Karpas-422 (cell line): Measurements from ENCODE around the gene LINGO1. TPM values are rescaled to one million over a fixed set of nuclear protein-coding genes. Genes with fewer than 3 reads are reported as not detected.

Source experiments
- DNase-seq: peaks from one replicate; pipeline ENCODE4 v3.0.0-alpha.2; 2015
- H2AFZ ChIP-seq: fragments of 200-600 bp; sonication (generic); 2 replicates; pipeline ENCODE4 v1.6.1; 2014; ENCODE audit warnings: antibody characterized with exemption, low read length, mixed read lengths
- H3K27ac ChIP-seq: fragments of 200-600 bp; sonication (generic); 2 replicates; pipeline ENCODE4 v1.5.1; 2014; ENCODE audit warnings: mild to moderate bottlenecking, low read length, moderate library complexity
- H3K27me3 ChIP-seq: fragments of 200-600 bp; sonication (generic); 2 replicates; pipeline ENCODE4 v1.6.1; 2014; ENCODE audit warnings: low read length, mixed read lengths
- H3K36me3 ChIP-seq: fragments of 200-600 bp; sonication (generic); 2 replicates; pipeline ENCODE4 v1.6.1; 2014; ENCODE audit warnings: low read length, mixed read lengths; ENCODE audit not compliant: insufficient read depth
- H3K4me1 ChIP-seq: fragments of 200-600 bp; sonication (generic); 2 replicates; pipeline ENCODE4 v1.6.1; 2014; ENCODE audit warnings: mild to moderate bottlenecking, low read length, mixed read lengths
- H3K4me2 ChIP-seq: fragments of 200-600 bp; sonication (generic); 2 replicates; pipeline ENCODE4 v1.6.1; 2014; ENCODE audit warnings: low read length, low read depth, mild to moderate bottlenecking; ENCODE audit not compliant: poor library complexity, severe bottlenecking
- H3K4me3 ChIP-seq: fragments of 200-600 bp; sonication (generic); 2 replicates; pipeline ENCODE4 v1.5.1; 2014; ENCODE audit warnings: mild to moderate bottlenecking, antibody characterized with exemption, low read length, mixed read lengths
- H3K79me2 ChIP-seq: fragments of 200-600 bp; sonication (generic); 2 replicates; pipeline ENCODE4 v1.6.1; 2014; ENCODE audit warnings: mild to moderate bottlenecking, low read length, mixed read lengths
- H3K9ac ChIP-seq: fragments of 200-600 bp; sonication (generic); 2 replicates; pipeline ENCODE4 v1.6.0; 2014; ENCODE audit warnings: low read length
- H3K9me2 ChIP-seq: fragments of 200-600 bp; sonication (generic), shearing (Covaris generic); replicated peaks from 2 replicates; pipeline ENCODE4 v1.6.0; 2014; ENCODE audit warnings: mild to moderate bottlenecking, low read length, moderate library complexity; ENCODE audit not compliant: insufficient read depth
- H3K9me3 ChIP-seq: fragments of 300-700, 200-600 bp; sonication (generic); 2 replicates; pipeline ENCODE4 v1.6.1; 2014; ENCODE audit warnings: low read length, mixed read lengths
- H4K20me1 ChIP-seq: fragments of 200-600 bp; sonication (generic); 2 replicates; pipeline ENCODE4 v1.6.1; 2014; ENCODE audit warnings: mild to moderate bottlenecking, antibody characterized with exemption, low read length, low read depth; ENCODE audit not compliant: insufficient read depth
- total RNA-seq: library from RNA; depleted of rRNA; stranded (reverse); fragments of >200 nt; shearing (Covaris generic); gene quantifications from 2 replicates; pipeline ENCODE4 v1.2.3, GENCODE V29; 2014; ENCODE audit warnings: low replicate concordance

Gene LINGO1
- total RNA-seq, 1 experiment from 2014 or later = not detected

DNA sequence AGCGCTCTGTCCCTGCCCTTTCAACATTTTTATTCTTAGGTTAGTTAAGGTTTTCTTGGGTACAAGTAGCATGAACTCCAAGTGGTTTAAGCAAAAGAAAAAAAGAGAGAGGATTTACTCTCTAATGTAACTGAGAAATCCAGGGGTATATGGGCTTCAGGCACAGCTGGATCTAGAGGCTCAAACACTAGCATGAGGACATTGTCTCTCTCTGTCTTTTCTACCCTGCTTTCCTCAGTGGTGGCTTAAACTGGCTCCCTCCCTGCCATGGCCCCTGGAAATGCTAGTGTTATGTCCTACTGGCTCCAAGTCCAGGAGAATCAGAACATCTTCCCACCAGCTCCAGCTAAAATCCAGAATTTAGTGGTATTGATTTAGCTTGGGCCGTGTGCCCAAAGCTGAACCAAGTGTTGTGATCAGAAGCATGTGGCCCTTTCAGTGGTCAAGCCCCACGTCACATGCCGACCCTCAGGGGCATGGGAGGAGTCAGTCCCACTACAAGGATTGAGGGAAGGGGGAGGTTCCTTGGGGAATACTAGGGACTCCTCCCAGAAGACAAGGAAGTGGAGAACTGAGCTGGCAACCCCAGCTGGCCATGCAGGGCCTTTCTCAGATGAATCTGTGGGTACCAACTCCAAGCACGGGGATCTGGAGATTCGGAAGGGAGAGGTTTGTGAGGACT, 58.0 kb downstream of the LINGO1 start:
- H2AFZ ChIP-seq = no peak overlapping the region
- H3K9ac ChIP-seq = no peak overlapping the region
- no peak for DNase-seq
- H3K27ac ChIP-seq = no peak overlapping the region
- H3K4me2 ChIP-seq = no peak overlapping the region
- peaks cover 4% of the 10 kb centered on the region; the same call in 1 of the 2 replicates for H3K4me1 ChIP-seq
- H4K20me1 ChIP-seq = 0 out of 2 replicates have a peak, but pooled peaks cover 4% of the 10 kb centered on the region
- H3K27me3 ChIP-seq = no peaks in the 10 kb centered on the region; the same call in 1 of the 2 replicates
- H3K4me3 ChIP-seq = no peak overlapping the region
- H3K79me2 ChIP-seq = no peaks in the 10 kb centered on the region
- H3K9me2 ChIP-seq = no peaks in the 10 kb centered on the region
- no peaks in the 10 kb centered on the region for H3K36me3 ChIP-seq
- H3K9me3 ChIP-seq = no peaks in the 10 kb centered on the region

DNA sequence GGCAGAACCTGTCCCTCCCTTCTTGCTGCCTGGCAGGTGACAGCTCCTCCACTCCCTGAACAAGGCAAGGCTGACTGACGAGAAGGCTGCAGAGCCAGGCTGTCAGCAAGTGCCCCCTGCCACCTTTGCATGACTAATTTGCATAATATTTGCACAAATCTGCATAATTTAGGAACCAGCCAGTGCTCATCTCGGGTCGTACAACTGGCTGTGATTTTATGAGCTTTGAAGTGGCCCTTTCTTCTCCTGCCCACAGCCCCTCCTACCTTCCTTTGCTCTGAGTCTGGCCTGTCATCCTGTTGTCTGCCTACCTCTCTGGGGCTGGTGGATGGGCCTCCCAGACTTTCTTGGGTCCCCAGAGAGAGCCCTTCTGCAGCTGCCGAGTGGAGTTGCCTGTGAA, 58.9 kb downstream of the LINGO1 start:
- no peaks in the 10 kb centered on the region for H3K9me2 ChIP-seq
- no peak overlapping the region for H3K4me2 ChIP-seq
- no peaks in the 10 kb centered on the region; the same call in 1 of the 2 replicates for H3K27me3 ChIP-seq
- no peak overlapping the region for H3K9ac ChIP-seq
- H3K4me1 ChIP-seq = peaks cover 4% of the 10 kb centered on the region; the same call in 1 of the 2 replicates
- H3K27ac ChIP-seq = no peak overlapping the region
- no peaks in the 10 kb centered on the region for H3K9me3 ChIP-seq
- DNase-seq = no peak
- H2AFZ ChIP-seq = no peak overlapping the region
- H4K20me1 ChIP-seq = 0 out of 2 replicates have a peak, but pooled peaks cover 4% of the 10 kb centered on the region
- H3K4me3 ChIP-seq = no peak overlapping the region
- H3K79me2 ChIP-seq = no peaks in the 10 kb centered on the region
- no peaks in the 10 kb centered on the region for H3K36me3 ChIP-seq

- DNase-seq = no peak
- Histone ChIP-seq H3K27me3 (no peaks in the 10 kb centered on the region; the same call in 1 of the 2 replicates), H3K79me2 (no peaks in the 10 kb centered on the region), H3K4me1 (peaks cover 4% of the 10 kb centered on the region; the same call in 1 of the 2 replicates), H3K9me3 (no peaks in the 10 kb centered on the region), H3K9me2 (no peaks in the 10 kb centered on the region), H3K4me2 (no peak overlapping the region), H3K27ac (no peak overlapping the region), H4K20me1 (0 out of 2 replicates have a peak, but pooled peaks cover 4% of the 10 kb centered on the region), H3K36me3 (no peaks in the 10 kb centered on the region), H2AFZ (no peak overlapping the region), H3K4me3 (no peak overlapping the region), H3K9ac (no peak overlapping the region)
Observed at GRCh38 chr15:77572186-77572585, 60.5 kb downstream of the LINGO1 start.

DNA sequence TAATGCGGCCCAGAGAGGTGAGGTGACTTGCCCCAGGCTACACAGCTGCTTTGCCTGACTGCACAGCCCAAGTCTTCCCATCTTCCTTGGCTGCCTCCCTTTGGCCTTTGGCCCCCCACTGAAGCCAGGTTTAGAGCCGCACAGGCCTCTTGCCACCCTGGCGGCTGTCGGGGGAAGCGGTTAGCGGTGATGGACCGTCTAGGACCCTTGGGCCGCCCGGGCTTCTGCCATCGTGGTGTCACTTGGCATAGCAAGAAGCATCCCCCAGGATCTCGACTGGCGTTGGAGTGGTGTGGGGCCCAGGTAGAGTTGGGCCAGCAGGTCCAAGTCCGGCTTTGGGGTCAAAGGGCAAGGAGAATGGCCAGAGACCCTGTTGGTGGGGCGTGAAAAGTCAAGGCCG, 61.0 kb downstream of the LINGO1 start:
- H3K79me2 ChIP-seq = no peaks in the 10 kb centered on the region
- H3K4me3 ChIP-seq = no peak overlapping the region
- H3K9me2 ChIP-seq = no peaks in the 10 kb centered on the region
- H3K27ac ChIP-seq = no peak overlapping the region
- H3K27me3 ChIP-seq = no peaks in the 10 kb centered on the region; the same call in 1 of the 2 replicates
- no peak overlapping the region for H3K9ac ChIP-seq
- no peaks in the 10 kb centered on the region for H3K36me3 ChIP-seq
- no peak overlapping the region for H3K4me2 ChIP-seq
- DNase-seq = no peak
- peaks cover 4% of the 10 kb centered on the region; the same call in 1 of the 2 replicates for H3K4me1 ChIP-seq
- H2AFZ ChIP-seq = no peak overlapping the region
- H3K9me3 ChIP-seq = no peaks in the 10 kb centered on the region
- H4K20me1 ChIP-seq = 0 out of 2 replicates have a peak, but pooled peaks cover 4% of the 10 kb centered on the region

DNA sequence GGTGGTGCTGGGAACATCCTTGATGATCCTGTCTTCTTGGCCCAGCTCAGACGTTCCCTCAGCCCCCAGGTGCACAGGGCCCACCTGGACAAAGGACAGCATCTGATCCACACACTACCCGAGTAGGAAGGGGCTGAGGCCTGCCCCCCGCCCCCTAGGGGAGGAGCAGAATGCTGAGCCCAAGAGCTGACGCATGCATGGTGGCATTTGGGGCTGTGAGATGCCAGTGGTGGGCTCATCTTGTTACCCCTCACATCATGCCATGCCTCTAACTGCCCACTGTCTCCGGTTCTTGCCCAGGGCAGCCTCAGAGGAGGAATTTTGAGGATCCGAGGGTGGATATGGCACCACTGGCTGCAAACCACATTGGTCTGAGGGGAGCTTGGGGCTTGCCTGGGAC, 61.5 kb downstream of the LINGO1 start:
- DNase-seq = no peak
- Histone ChIP-seq H3K4me3 (no peak overlapping the region), H3K9me3 (no peaks in the 10 kb centered on the region), H3K4me1 (peaks cover 4% of the 10 kb centered on the region; the same call in 1 of the 2 replicates), H3K4me2 (no peak overlapping the region), H3K27me3 (no peaks in the 10 kb centered on the region), H3K9me2 (no peaks in the 10 kb centered on the region), H3K27ac (no peak overlapping the region), H3K36me3 (no peaks in the 10 kb centered on the region), H4K20me1 (0 out of 2 replicates have a peak, but pooled peaks cover 4% of the 10 kb centered on the region), H2AFZ (no peak overlapping the region), H3K9ac (no peak overlapping the region), H3K79me2 (no peaks in the 10 kb centered on the region)

DNA sequence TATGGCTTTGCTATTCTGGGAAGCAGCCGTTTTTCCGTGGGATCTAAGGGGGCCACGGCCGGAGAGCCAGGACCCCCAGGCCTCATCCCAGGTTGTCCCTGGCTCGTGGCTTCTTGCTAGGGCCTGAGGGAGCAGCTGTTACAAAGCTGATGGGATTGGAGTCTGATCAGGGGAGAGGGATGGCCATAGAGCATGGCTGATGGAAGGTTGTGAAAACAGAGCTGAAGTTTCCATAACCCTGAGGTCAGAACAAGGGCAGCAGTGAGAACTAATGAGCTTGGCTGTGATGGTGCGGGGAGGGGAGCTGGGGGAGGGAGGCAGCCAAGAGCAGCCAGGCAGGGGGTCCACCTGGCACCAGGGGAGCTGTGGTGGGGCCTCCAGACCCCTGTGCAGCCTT, 63.0 kb downstream of the LINGO1 start:
- Histone ChIP-seq H3K36me3 (no peaks in the 10 kb centered on the region), H3K27me3 (no peaks in the 10 kb centered on the region), H3K9me3 (no peaks in the 10 kb centered on the region), H3K9me2 (no peaks in the 10 kb centered on the region), H3K79me2 (no peaks in the 10 kb centered on the region), H3K4me1 (peaks cover 4% of the 10 kb centered on the region; the same call in 1 of the 2 replicates), H2AFZ (no peak overlapping the region), H3K9ac (no peak overlapping the region), H3K4me3 (no peak overlapping the region), H4K20me1 (0 out of 2 replicates have a peak, but pooled peaks cover 4% of the 10 kb centered on the region), H3K27ac (no peak overlapping the region), H3K4me2 (no peak overlapping the region)
- no peak for DNase-seq

DNA sequence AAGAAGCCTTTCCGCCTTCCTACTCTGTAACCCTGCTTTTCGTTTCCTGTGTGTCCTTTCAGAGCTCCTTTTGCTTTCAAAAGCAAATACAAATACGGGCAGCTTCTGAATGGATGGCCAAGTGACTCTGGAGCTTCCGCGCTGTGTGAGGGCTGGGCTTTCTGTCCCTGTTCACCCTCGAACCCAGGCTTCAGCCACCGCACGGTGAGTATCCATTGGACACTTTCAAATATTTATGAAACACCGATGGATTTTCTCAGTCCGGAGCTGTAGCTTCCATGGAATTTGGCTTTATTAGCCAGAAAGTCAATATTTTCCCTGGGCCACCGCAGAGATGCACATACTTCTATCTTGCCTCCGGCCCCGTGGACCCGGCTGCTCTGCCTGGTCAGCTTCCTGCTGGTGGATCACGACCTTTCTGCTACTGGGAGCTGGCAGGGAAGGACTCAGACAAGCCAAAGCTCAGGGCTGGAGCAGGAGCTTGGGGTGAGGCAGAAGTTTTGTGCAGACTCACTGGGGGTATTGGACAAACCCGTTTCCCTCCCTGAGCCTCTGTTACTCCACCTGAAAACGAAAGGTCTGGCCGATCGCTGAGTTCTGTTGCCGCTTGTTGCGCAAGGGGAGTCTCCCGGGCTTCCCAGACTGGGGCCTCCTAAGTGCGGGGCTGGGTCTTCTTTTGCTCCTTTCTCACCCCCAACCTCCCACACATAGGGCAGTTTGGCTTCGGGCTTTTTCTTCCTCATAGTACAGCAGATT, 63.6 kb downstream of the LINGO1 start:
- Histone ChIP-seq H3K4me2 (no peak overlapping the region), H3K36me3 (no peaks in the 10 kb centered on the region), H3K27me3 (no peaks in the 10 kb centered on the region), H3K27ac (no peak overlapping the region), H3K9me2 (no peaks in the 10 kb centered on the region), H3K79me2 (no peaks in the 10 kb centered on the region), H3K9ac (no peak overlapping the region), H4K20me1 (no peaks in the 10 kb centered on the region), H3K9me3 (no peaks in the 10 kb centered on the region), H2AFZ (no peak overlapping the region), H3K4me1 (peaks cover 4% of the 10 kb centered on the region; the same call in 1 of the 2 replicates), H3K4me3 (no peak overlapping the region)
- no peak for DNase-seq
